BE2C (cell line): Measurements from ENCODE around the gene RPL12.
A peak's percentile ranks its signal among the peaks of the same experiment; 100 is the strongest.

Experiments
- DNase-seq: peaks from one replicate; pipeline ENCODE4 v3.0.0-alpha.2; 2020
- H3K27me3 ChIP-seq: fragments of 250-450 bp; sonication (Bioruptor Pico); 2 replicates; pipeline ENCODE4 v1.5.1; 2020; ENCODE audit warnings: mild to moderate bottlenecking
- H3K36me3 ChIP-seq: fragments of 250-450 bp; sonication (Bioruptor Pico); 2 replicates; pipeline ENCODE4 v1.5.1; 2020; ENCODE audit warnings: mild to moderate bottlenecking
- H3K4me1 ChIP-seq: fragments of 250-450 bp; sonication (Bioruptor Pico); 2 replicates; pipeline ENCODE4 v1.5.1; 2020
- H3K4me3 ChIP-seq: 2 replicates; pipeline ENCODE4 v1.5.1; 2011; ENCODE audit warnings: low read depth, low read length
- H3K9me3 ChIP-seq: fragments of 250-450 bp; sonication (Bioruptor Pico); 2 replicates; pipeline ENCODE4 v1.5.1; 2020
- CTCF ChIP-seq: IDR thresholded peaks from 2 replicates; pipeline ENCODE4 v1.5.1; 2012; ENCODE audit warnings: mild to moderate bottlenecking, low read depth, low read length

RPL12 gene

GRCh38 chr9:127418037-127418471 is 33.2 kb downstream of the RPL12 start:
- TF ChIP-seq CTCF, result peak; percentile 50
- H3K9me3 ChIP-seq, result no peaks in the 10 kb centered on the region; the same call in 1 of the 2 replicates
- H3K4me3 ChIP-seq, result no peak overlapping the region
- DNase-seq, result peak; percentile 70
- peaks cover 21% of the 10 kb centered on the region for H3K4me1 ChIP-seq
- H3K36me3 ChIP-seq, result no peaks in the 10 kb centered on the region
- no peaks in the 10 kb centered on the region for H3K27me3 ChIP-seq

GRCh38 chr9:127417131-127418036 is 33.8 kb downstream of the RPL12 start:
- no peaks in the 10 kb centered on the region for H3K36me3 ChIP-seq
- H3K27me3 ChIP-seq, result no peaks in the 10 kb centered on the region
- H3K9me3 ChIP-seq, result no peaks in the 10 kb centered on the region; the same call in 1 of the 2 replicates
- TF ChIP-seq CTCF, result no peak
- peaks cover 21% of the 10 kb centered on the region for H3K4me1 ChIP-seq
- peak; percentile 69 for DNase-seq
- no peak overlapping the region for H3K4me3 ChIP-seq

GRCh38 chr9:127415657-127416056 is 35.5 kb downstream of the RPL12 start:
- TF ChIP-seq CTCF, result no peak
- H3K4me3 ChIP-seq, result no peak overlapping the region
- peaks cover 21% of the 10 kb centered on the region for H3K4me1 ChIP-seq
- H3K27me3 ChIP-seq, result no peaks in the 10 kb centered on the region
- H3K36me3 ChIP-seq, result no peaks in the 10 kb centered on the region
- DNase-seq, result no peak
- H3K9me3 ChIP-seq, result no peaks in the 10 kb centered on the region; the same call in 1 of the 2 replicates

- TF ChIP-seq CTCF, result no peak
- no peak overlapping the region for H3K4me3 ChIP-seq
- no peaks in the 10 kb centered on the region; the same call in 1 of the 2 replicates for H3K9me3 ChIP-seq
- no peaks in the 10 kb centered on the region for H3K27me3 ChIP-seq
- no peak for DNase-seq
- no peaks in the 10 kb centered on the region for H3K36me3 ChIP-seq
- H3K4me1 ChIP-seq, result peaks cover 21% of the 10 kb centered on the region
These were observed 36.1 kb downstream of the RPL12 start for GRCh38 chr9:127415141-127415540.

- no peak overlapping the region for H3K4me3 ChIP-seq
- H3K36me3 ChIP-seq, result no peaks in the 10 kb centered on the region; the same call in 1 of the 2 replicates
- H3K9me3 ChIP-seq, result no peaks in the 10 kb centered on the region
- no peaks in the 10 kb centered on the region for H3K27me3 ChIP-seq
- DNase-seq, result no peak
- peaks cover 25% of the 10 kb centered on the region for H3K4me1 ChIP-seq
- no peak for TF ChIP-seq CTCF
These were observed 40.1 kb downstream of the RPL12 start for GRCh38 chr9:127411122-127411521.

- Histone ChIP-seq H3K36me3 (peaks cover 19% of the 10 kb centered on the region), H3K27me3 (no peaks in the 10 kb centered on the region), H3K9me3 (no peaks in the 10 kb centered on the region), H3K4me3 (peak overlapping the region; percentile 35), H3K4me1 (peaks cover 15% of the 10 kb centered on the region)
- no peak for DNase-seq
- TF ChIP-seq CTCF, result no peak
These were observed 43.7 kb downstream of the RPL12 start for GRCh38 chr9:127407492-127407843.
